GM12878 (cell line): ENCODE results near the gene SPNS1. TPM values are rescaled to one million over a fixed set of nuclear protein-coding genes. Genes with fewer than 3 reads are reported as not detected.

Experiments
- ATAC-seq: fragments of 200-7000 bp; cut with Tn5 transposase; 3 replicates; pipeline ENCODE4 v1.9.1; 2020; ENCODE audit warnings: mild to moderate bottlenecking, moderate library complexity
- BruUV-seq: library from RNA; stranded (reverse); fragments of 400-500 nt; replicated peaks from 2 replicates; lab custom pipeline; 2021; lab: Mats Ljungman, UMichigan
- CTCF ChIA-PET: fragments of 300-600 bp; sonication (Branson Sonifier 250); formaldehyde crosslinking; extraction: SDS; loops from one replicate; lab custom pipeline; 2021; ENCODE audit warnings: inconsistent platforms; lab: Yijun Ruan, JAX
- POLR2A ChIA-PET: fragments of 350-600 bp; formaldehyde crosslinking; extraction: SDS; loops from one replicate; lab custom pipeline; 2021; ENCODE audit warnings: inconsistent platforms; lab: Charles Lee
- RAD21 ChIA-PET: fragments of 300-600 bp; sonication (Branson Sonifier 250); formaldehyde crosslinking; loops from one replicate; lab custom pipeline; 2023; ENCODE audit warnings: antibody characterized with exemption; ENCODE audit not compliant: unreplicated experiment; lab: Charles Lee
- SMC1A ChIA-PET: fragments of 300-600 bp; sonication (Branson Sonifier 250); formaldehyde crosslinking; loops from one replicate; lab custom pipeline; 2023; ENCODE audit not compliant: unreplicated experiment, uncharacterized antibody; lab: Charles Lee
- DNase-seq: peaks from one replicate; pipeline ENCODE4 v3.0.0-alpha.2; 2011; ENCODE audit warnings: low read depth, low spot score
- FAIRE-seq: peaks from 3 replicates; lab custom pipeline; 2011; peaks lifted over from hg19 to GRCh38; lab: Jason Lieb, UNC
- H2AFZ ChIP-seq: 2 replicates; pipeline ENCODE4 v1.6.0; 2011; ENCODE audit warnings: low read depth, low read length, control low read depth; ENCODE audit not compliant: control insufficient read depth
- H3K27ac ChIP-seq: 2 replicates; pipeline ENCODE4 v1.5.1; 2011; ENCODE audit warnings: control low read depth; ENCODE audit not compliant: control insufficient read depth, insufficient read depth
- H3K27me3 ChIP-seq, 2 experiments: replicated peaks in 1 of 2; 2 replicates each; pipeline versions ENCODE4 v1.6.0 to v1.6.1; 2011; ENCODE audit warnings: low read length in 1 of 2; ENCODE audit not compliant: control insufficient read depth in 2 of 2, insufficient read depth in 2 of 2
- H3K36me3 ChIP-seq, 2 experiments: 2 replicates each; pipeline ENCODE4 v1.5.1; 2011; ENCODE audit warnings: low read length in 1 of 2; ENCODE audit not compliant: control insufficient read depth in 2 of 2, insufficient read depth in 2 of 2
- H3K4me1 ChIP-seq: 2 replicates; pipeline ENCODE4 v1.6.1; 2011; ENCODE audit warnings: mild to moderate bottlenecking, low read length, moderate library complexity, mixed read lengths; ENCODE audit not compliant: control insufficient read depth, insufficient read depth
- H3K4me2 ChIP-seq: 2 replicates; pipeline ENCODE4 v1.6.0; 2011; ENCODE audit warnings: control low read depth; ENCODE audit not compliant: control insufficient read depth, insufficient read depth
- H3K4me3 ChIP-seq: fragments of 200-600 bp; sonication (generic); 2 replicates; pipeline ENCODE4 v1.5.1; 2016
- H3K79me2 ChIP-seq: 2 replicates; pipeline ENCODE4 v1.6.0; 2011; ENCODE audit warnings: low read length; ENCODE audit not compliant: control insufficient read depth, insufficient read depth
- H3K9ac ChIP-seq: 2 replicates; pipeline ENCODE4 v1.8.0; 2011; ENCODE audit warnings: low read length, control low read depth, mixed read lengths; ENCODE audit not compliant: control insufficient read depth, insufficient read depth
- H3K9me3 ChIP-seq: replicated peaks from 3 replicates; pipeline ENCODE4 v1.5.1; 2011; ENCODE audit warnings: mild to moderate bottlenecking, low read length; ENCODE audit not compliant: control insufficient read depth, insufficient read depth
- H4K20me1 ChIP-seq: 2 replicates; pipeline ENCODE4 v1.6.0; 2011; ENCODE audit not compliant: control insufficient read depth, insufficient read depth
- ATF2 ChIP-seq: IDR thresholded peaks from 2 replicates; pipeline ENCODE4 v1.6.1; 2012; ENCODE audit warnings: low read length, inconsistent platforms
- BMI1 ChIP-seq: fragments of 450-650 bp; IDR thresholded peaks from 2 replicates; pipeline ENCODE4 v1.6.1; 2016; ENCODE audit warnings: mild to moderate bottlenecking, moderate library complexity, borderline replicate concordance
- CBFB ChIP-seq: IDR thresholded peaks from 2 replicates; pipeline ENCODE4 v1.6.1; 2016; ENCODE audit warnings: antibody characterized with exemption, low read depth
- IKZF2 ChIP-seq, 2 experiments: fragments of 450-650 bp; IDR thresholded peaks; 2 replicates each; pipeline ENCODE4 v1.6.1; 2017; ENCODE audit warnings: mild to moderate bottlenecking in 2 of 2, moderate library complexity in 2 of 2
- JUNB ChIP-seq: IDR thresholded peaks from 2 replicates; pipeline ENCODE4 v1.6.1; 2016; ENCODE audit warnings: antibody characterized with exemption, mild to moderate bottlenecking
- PAX5 ChIP-seq: IDR thresholded peaks from 2 replicates; pipeline ENCODE4 v1.6.1; 2011; ENCODE audit warnings: low read depth, low read length, borderline replicate concordance
- SIN3A ChIP-seq: IDR thresholded peaks from 2 replicates; pipeline ENCODE4 v1.6.1; 2012; ENCODE audit warnings: low read depth, low read length, improper control_type of control experiment
- STAT3 ChIP-seq: IDR thresholded peaks from 2 replicates; pipeline ENCODE4 v1.6.1; 2011; ENCODE audit warnings: low read depth, low read length, improper control_type of control experiment
- ZBTB40 ChIP-seq: fragments of 450-650 bp; IDR thresholded peaks from 2 replicates; pipeline ENCODE4 v1.6.1; 2016; ENCODE audit warnings: mild to moderate bottlenecking, moderate library complexity, borderline replicate concordance
- ZNF207 ChIP-seq: fragments of 450-650 bp; IDR thresholded peaks from 2 replicates; pipeline ENCODE4 v1.6.1; 2014; ENCODE audit warnings: antibody characterized with exemption, mild to moderate bottlenecking, borderline replicate concordance
- ZNF24 ChIP-seq: fragments of 450-650 bp; IDR thresholded peaks from 2 replicates; pipeline ENCODE4 v1.6.1; 2017; ENCODE audit warnings: antibody characterized with exemption, mild to moderate bottlenecking
- ZNF384 ChIP-seq: IDR thresholded peaks from 2 replicates; pipeline ENCODE4 v1.6.1; 2012; ENCODE audit warnings: low read depth, mild to moderate bottlenecking, low read length, improper control_type of control experiment, borderline replicate concordance
- WGBS: methylation state at CpG from one replicate; pipeline ENCODE4 v1.1.6; 2016; ENCODE audit warnings: low lambda C conversion rate; ENCODE audit not compliant: insufficient replicate concordance, insufficient coverage; ENCODE audit errors: missing lambda C conversion rate; 5-methylcytosine and 5-hydroxymethylcytosine counted together
- in situ Hi-C: fragments of 300-500 bp; cut with MboI; formaldehyde crosslinking; loops from 9 replicates; pipeline ENCODE4 v1.14.3; 2018; ENCODE audit warnings: mixed read lengths
- intact Hi-C: fragments of 100-400 bp; cut with micrococcal nuclease; formaldehyde crosslinking; loops from one replicate; pipeline ENCODE4 v1.14.2; 2022; ENCODE audit not compliant: unreplicated experiment
- polyA plus RNA-seq, 11 experiments: library from polyadenylated mRNA; depleted of rRNA in 4 of 11; unstranded in 6 of 11; stranded (reverse) in 5 of 11; fragments of >200 nt; fragmentation: Nextera tagmentation in 4 of 11; fragmentation: Illumina TruSeq in 1 of 11; extraction: Ambion mirVana in 4 of 11; extraction: Trizol in 1 of 11; gene quantifications; 1 replicate in 1 of 11; 2 replicates in 10 of 11; pipeline versions ENCODE4 v1.2.1 to v1.2.3, GENCODE V29; 2011 to 2016; ENCODE audit warnings: inconsistent platforms in 2 of 11, missing spikeins in 2 of 11, low read depth in 1 of 11
- total RNA-seq, 4 experiments: library from RNA; depleted of rRNA in 3 of 4; stranded (reverse); fragments of >200 nt in 3 of 4; fragmentation: Illumina TruSeq in 1 of 4; extraction: Trizol in 1 of 4; gene quantifications; 2 replicates each; pipeline versions ENCODE4 v1.2.1 to v1.2.3, GENCODE V29; 2013 to 2021

The SPNS1 gene
- total and polyA plus RNA-seq, 10 of the 15 experiments (the other 5 are each of a cell fraction or from before 2014, with no cell fraction given), result 0.16 to 37.6 (median 12.0) TPM

- TF ChIP-seq STAT3 (no peak), CBFB (no peak), ZNF207 (no peak), BMI1 (no peak), SIN3A (no peak), ZBTB40 (no peak)
- TF ChIP-seq, all 136 proteins: peak for 0
Measured at GRCh38 chr16:29025735-29026134, 51.2 kb downstream of the SPNS1 start (continued).

- 52% methylated on average over 7 of the region's 7 CpGs for WGBS
- Histone ChIP-seq H3K27me3 (peaks cover 0 to 3% of the 10 kb centered on the region in 2 experiments; a peak in 1 of 4 replicates), H4K20me1 (no peaks in the 10 kb centered on the region), H3K27ac (no peak overlapping the region), H2AFZ (peak overlapping the region; percentile 3), H3K9ac (no peak overlapping the region), H3K4me1 (peaks cover 14% of the 10 kb centered on the region), H3K4me3 (no peak overlapping the region), H3K9me3 (no peaks in the 10 kb centered on the region), H3K36me3 (no peaks in the 10 kb centered on the region), H3K4me2 (peak overlapping the region; percentile 59; the same call in 1 of the 2 replicates), H3K79me2 (no peaks in the 10 kb centered on the region)
- in situ Hi-C loops (no loop called here), intact Hi-C loops (no loop called here)
- no TSS peak for BruUV-seq
- no peak for DNase-seq
- ATAC-seq, result no peak; the same call in 2 of the 3 replicates
- ChIA-PET POLR2A (interaction anchor here (0.6 to 1.3 kb wide), 3 partner anchors 8 to 313 kb away, joined by 3 to 6 read pairs (median 4); no protein-coding TSS in a partner anchor), RAD21 (interaction anchor here (0.8 to 1.8 kb wide), 2 partner anchors 8 to 44 kb away, joined by 4 to 5 read pairs; partner anchors contain the start of gene LAT), CTCF (interaction anchor here (0.6 to 1.7 kb wide), 5 partner anchors 13 to 55 kb away, joined by 3 to 6 read pairs (median 3); no protein-coding TSS in a partner anchor), SMC1A (interaction anchor here (1.3 kb wide), 1 partner anchor 55 kb away, joined by 5 read pairs; no protein-coding TSS in a partner anchor)
- no peak for FAIRE-seq
- TF ChIP-seq ZNF24, result no peak
- no peak for TF ChIP-seq IKZF2 (IDR thresholded peaks at IDR 0.05)
- TF ChIP-seq ATF2, result no peak
- no peak for TF ChIP-seq PAX5
- no peak for TF ChIP-seq JUNB
- TF ChIP-seq ZNF384, result no peak
Measured at GRCh38 chr16:29028457-29029167, 54.0 kb downstream of the SPNS1 start.
